Esophagus muscularis mucosa (tissue), 3 donors: Measurements from ENCODE around the gene FRMD4A.

Experiments
- POLR2AphosphoS5 ChIP-seq, 2 donors: sonication (generic); formaldehyde crosslinking; IDR thresholded peaks; one replicate each; pipeline ENCODE4 v1.6.1; 2017; ENCODE audit warnings: antibody characterized with exemption in 2 of 2
- TF ChIP-seq, protein P1 (sequence below), 3 experiments: fragments of 200-600 bp in 2 of 3; fragments of 450-650 bp in 1 of 3; sonication (generic) in 2 of 3; IDR thresholded peaks; one replicate each; pipeline ENCODE4 v1.5.1; 2017 to 2019; ENCODE audit warnings: antibody characterized with exemption in 3 of 3, mild to moderate bottlenecking in 2 of 3, moderate library complexity in 1 of 3

DNA sequence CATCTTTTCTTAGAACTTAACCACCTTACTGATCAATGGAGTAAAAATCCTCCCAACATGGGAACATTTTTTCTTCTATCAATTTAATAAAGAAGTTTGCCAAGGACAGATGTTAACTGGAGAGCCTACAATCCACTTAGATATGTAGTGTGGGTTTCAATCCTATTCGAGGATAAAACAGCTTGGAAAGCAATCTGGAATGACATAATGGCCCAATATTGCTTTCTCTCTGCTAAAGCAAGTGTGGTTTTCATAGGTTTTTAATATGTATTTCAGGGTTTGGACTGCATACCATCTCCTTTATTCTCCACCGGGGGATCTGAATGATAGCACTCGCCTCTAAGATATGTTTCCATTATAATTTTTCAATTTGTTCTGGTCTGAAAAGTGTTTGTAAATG lies 594.2 kb downstream of the FRMD4A start:
- TF ChIP-seq, protein P1, sequence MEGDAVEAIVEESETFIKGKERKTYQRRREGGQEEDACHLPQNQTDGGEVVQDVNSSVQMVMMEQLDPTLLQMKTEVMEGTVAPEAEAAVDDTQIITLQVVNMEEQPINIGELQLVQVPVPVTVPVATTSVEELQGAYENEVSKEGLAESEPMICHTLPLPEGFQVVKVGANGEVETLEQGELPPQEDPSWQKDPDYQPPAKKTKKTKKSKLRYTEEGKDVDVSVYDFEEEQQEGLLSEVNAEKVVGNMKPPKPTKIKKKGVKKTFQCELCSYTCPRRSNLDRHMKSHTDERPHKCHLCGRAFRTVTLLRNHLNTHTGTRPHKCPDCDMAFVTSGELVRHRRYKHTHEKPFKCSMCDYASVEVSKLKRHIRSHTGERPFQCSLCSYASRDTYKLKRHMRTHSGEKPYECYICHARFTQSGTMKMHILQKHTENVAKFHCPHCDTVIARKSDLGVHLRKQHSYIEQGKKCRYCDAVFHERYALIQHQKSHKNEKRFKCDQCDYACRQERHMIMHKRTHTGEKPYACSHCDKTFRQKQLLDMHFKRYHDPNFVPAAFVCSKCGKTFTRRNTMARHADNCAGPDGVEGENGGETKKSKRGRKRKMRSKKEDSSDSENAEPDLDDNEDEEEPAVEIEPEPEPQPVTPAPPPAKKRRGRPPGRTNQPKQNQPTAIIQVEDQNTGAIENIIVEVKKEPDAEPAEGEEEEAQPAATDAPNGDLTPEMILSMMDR (IDR thresholded peaks at IDR 0.05) = no peak
- no peak for TF ChIP-seq POLR2AphosphoS5 (IDR thresholded peaks at IDR 0.05)
